ENCODE data around the gene ITGB6.

- TF ChIP-seq POLR2A (IDR thresholded peaks at IDR 0.05): no peak
- no peak for TF ChIP-seq CTCF (IDR thresholded peaks at IDR 0.05)
Observed at GRCh38 chr2:160111951-160112798, 87.9 kb downstream of the ITGB6 start.
